Esophagus squamous epithelium (tissue), 4 donors: ENCODE measurements around the gene IGDCC3.

Experiments
- POLR2A ChIP-seq, 4 donors: fragments of 450-650 bp; IDR thresholded peaks; one replicate each; pipeline ENCODE4 v1.6.1; 2017; ENCODE audit warnings: antibody characterized with exemption in 4 of 4, mild to moderate bottlenecking in 4 of 4, moderate library complexity in 3 of 4
- TF ChIP-seq, protein P1 (sequence below), 6 experiments: fragments of 450-650 bp in 4 of 6; fragments of 200-600 bp in 2 of 6; sonication (generic) in 2 of 6; IDR thresholded peaks; one replicate each; pipeline ENCODE4 v1.5.1; 2016 to 2019; ENCODE audit warnings: antibody characterized with exemption in 6 of 6, mild to moderate bottlenecking in 4 of 6, moderate library complexity in 4 of 6

DNA sequence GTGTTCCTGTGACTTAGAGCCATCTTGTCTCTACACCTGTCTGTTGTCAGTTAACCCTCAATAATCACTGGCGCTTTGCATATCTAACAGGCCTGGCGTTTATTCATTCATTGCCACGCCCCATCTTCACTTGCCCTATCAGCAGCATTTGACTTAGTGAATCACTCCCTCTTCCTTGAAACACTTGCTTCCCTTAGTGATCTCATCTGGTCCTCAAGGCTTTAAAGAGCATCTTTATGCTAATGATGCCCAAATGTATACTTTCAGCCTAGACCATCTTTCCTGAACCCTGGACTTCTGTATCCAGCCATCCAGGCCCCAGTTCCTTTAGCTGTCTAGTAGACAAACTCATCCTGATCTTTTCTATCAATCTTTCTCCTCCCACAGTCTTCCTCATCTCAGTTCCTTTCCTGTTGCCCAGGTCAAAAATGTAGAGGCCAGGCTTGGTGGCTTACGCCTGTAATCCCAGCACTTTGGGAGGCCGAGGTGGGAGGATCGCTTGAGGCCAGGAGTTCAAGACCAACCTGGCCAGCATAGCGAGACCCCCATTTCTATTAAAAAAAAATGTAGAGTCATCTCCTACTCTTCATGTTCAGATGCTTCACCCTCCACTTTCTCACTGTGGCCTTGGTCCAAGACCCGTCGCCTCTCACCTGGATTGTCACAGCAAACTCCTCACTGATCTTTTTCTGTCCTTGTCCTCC, 46.3 kb upstream of the IGDCC3 start:
- TF ChIP-seq, protein P1, sequence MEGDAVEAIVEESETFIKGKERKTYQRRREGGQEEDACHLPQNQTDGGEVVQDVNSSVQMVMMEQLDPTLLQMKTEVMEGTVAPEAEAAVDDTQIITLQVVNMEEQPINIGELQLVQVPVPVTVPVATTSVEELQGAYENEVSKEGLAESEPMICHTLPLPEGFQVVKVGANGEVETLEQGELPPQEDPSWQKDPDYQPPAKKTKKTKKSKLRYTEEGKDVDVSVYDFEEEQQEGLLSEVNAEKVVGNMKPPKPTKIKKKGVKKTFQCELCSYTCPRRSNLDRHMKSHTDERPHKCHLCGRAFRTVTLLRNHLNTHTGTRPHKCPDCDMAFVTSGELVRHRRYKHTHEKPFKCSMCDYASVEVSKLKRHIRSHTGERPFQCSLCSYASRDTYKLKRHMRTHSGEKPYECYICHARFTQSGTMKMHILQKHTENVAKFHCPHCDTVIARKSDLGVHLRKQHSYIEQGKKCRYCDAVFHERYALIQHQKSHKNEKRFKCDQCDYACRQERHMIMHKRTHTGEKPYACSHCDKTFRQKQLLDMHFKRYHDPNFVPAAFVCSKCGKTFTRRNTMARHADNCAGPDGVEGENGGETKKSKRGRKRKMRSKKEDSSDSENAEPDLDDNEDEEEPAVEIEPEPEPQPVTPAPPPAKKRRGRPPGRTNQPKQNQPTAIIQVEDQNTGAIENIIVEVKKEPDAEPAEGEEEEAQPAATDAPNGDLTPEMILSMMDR (IDR thresholded peaks at IDR 0.05), result no peak
- no peak for TF ChIP-seq POLR2A (IDR thresholded peaks at IDR 0.05)
